VCaP (cell line): Measurements from ENCODE around the gene RPTOR.
"Not testable (repeated sequence)": the region's sequence is repeated elsewhere in the genome, so short reads cannot be mapped to it uniquely, and the experiment has no call there.

Experiments used
- H3K27ac ChIP-seq: fragments of 450-650 bp; 2 replicates; pipeline ENCODE4 v1.5.1; 2017
- CTCF ChIP-seq: fragments of 450-650 bp; conservative IDR thresholded peaks from 2 replicates; pipeline ENCODE4 v1.5.1; 2017; ENCODE audit warnings: mild to moderate bottlenecking, moderate library complexity

The RPTOR gene

GRCh38 chr17:80526116-80526910, 18.3 kb upstream of the RPTOR start:
- no peak overlapping the region for H3K27ac ChIP-seq
- TF ChIP-seq CTCF = no peak

DNA sequence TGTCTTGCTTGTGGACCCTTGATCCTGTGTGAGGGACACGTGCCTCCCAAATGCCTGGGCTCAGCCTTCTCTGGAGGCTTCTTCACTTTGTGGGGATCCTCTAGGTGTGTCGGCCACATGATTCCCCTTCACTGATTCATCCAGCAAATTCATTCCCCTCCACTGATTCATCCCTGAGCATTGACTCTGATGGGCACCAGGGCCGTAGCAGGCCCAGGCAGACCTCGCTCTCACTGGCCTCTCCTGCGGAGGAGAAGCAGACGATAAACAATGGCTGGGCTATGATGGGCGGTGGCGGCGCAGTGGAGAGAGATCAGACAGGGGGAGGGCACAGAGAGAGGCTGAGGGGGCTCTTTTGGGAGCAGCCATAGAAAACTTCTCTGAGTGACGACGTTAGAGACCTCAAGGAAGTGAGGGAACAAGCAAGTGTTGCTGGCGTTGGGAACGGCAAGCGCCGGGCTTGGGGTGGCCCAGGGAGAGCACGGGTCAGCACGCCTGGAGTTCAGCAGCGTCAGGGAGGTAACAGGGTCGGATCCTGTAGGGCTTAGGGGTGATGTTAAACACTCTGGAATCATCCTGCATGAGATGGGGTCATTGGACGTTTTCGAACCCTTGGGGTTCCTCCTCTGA, 17.5 kb upstream of the RPTOR start:
- no peak for TF ChIP-seq CTCF
- H3K27ac ChIP-seq = no peak overlapping the region

DNA sequence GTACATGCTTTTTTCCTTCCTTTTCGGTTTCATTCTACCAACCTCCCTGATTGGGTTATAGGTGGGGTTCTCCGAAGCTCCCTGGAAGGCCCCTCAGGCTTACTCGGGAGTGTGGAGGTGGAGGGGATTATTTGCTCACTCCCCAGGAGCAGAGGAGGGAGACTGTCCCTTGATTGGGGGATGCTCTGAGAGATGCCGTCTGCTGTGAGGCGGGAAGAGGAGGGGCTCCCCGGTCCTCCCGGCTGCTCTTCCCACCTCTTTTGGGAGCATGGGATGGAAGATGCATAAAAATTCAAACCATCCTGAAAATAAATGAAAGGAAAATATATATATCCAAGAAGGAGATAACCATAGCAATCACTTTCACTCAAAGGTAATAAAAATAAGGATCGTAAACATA, 16.1 kb upstream of the RPTOR start:
- peak overlapping the region; percentile 47 for H3K27ac ChIP-seq

GRCh38 chr17:80529104-80529903, 15.3 kb upstream of the RPTOR start:
- H3K27ac ChIP-seq = peak overlapping the region; percentile 47
- no peak for TF ChIP-seq CTCF

More for the DNA sequence above, 16.1 kb upstream of the RPTOR start:
- TF ChIP-seq CTCF = no peak

DNA sequence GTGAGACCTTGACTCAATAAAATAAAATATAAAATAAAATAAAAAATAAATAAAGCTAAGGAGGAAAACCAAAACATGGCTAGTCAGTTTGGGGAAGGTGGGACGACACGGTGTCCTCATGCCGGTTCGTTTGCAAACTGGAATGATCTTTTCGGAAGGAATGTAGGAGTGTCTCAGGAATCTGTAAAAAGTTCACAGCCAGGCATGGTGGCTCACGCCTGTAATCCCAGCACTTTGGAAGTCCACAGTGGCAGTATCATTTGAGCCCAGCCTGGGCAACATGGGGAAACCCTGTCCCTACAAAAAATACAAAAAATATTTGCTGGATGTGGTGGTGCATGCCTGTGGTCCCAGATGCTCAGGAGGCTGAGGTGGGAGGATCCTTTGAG, 14.7 kb upstream of the RPTOR start:
- no peak overlapping the region for H3K27ac ChIP-seq
- no peak for TF ChIP-seq CTCF

DNA sequence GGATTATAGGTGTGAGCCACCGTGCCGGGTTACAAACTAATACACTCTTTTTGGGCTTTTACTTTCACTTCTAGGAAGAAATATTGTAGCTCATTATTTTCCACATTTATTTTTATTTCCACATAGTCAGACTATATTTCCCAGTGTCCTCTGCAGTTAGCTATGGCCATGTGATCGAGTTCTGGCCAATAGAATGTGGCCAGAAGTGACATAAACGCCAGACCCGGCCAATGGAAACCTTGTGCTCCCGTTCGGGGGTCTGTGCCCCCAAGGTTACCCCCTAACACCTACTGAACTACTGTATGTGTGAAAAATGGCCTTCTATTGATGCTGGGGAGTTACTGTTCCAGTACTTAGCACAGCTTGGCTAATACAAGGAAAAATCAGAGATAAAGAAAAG, 13.2 kb upstream of the RPTOR start:
- no peak overlapping the region for H3K27ac ChIP-seq
- no peak for TF ChIP-seq CTCF

DNA sequence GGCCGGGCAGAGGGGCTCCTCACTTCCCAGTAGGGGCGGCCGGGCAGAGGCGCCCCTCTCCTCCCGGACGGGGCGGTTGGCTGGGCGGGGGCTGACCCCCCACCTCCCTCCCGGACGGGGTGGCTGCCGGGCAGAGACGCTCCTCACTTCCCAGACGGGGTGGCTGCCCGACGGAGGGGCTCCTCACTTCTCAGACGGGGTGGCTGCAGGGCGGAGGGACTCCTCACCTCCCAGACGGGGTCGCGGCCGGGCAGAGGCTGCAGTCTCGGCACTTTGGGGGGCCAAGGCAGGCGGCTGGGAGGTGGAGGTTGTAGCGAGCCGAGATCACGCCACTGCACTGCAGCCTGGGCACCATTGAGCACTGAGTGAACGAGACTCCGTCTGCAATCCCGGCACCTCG, 7.3 kb upstream of the RPTOR start:
- not testable (repeated sequence) for H3K27ac ChIP-seq
